Ureter (tissue), 1 donor: ENCODE results near the gene GRIK1. TPM values are rescaled to one million over a fixed set of nuclear protein-coding genes. Genes with fewer than 3 reads are reported as not detected.
"Not testable (repeated sequence)": the region's sequence is repeated elsewhere in the genome, so short reads cannot be mapped to it uniquely, and the experiment has no call there.

ENCODE experiments used
- DNase-seq: peaks from one replicate; pipeline ENCODE4 v3.0.0-alpha.2; 2020; ENCODE audit warnings: low spot score
- total RNA-seq: library from RNA; stranded (reverse); gene quantifications from one replicate; pipeline ENCODE4 v1.2.4, GENCODE V29; 2023
- donor health status: DM: yes; HTN: yes; CAD: no.

Gene GRIK1
- 0.49 TPM for total RNA-seq

- no peak for DNase-seq
Observed at GRCh38 chr21:29939924-29940275, at the start of gene GRIK1. Gene GRIK1 (minus strand): TSS chr21:29939996.

DNA sequence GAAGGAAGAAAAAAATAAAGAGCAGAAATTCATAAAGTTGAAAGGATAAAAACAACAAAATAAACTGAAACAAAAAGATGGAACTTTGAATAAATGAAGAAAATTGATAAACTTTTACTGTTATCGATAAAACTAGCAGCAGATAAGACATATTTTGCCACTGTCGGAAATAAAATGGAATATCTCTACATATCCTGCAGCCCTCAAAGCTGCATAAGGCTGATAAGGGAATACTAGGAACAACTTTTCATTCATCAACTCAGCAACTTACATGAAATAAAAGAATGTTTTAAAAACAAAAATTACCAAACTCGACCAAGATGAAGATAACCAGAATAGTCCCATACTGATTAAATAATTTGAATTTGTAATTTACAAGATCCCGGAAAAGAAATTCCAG lies 48.0 kb upstream of the GRIK1 start:
- no peak for DNase-seq

GRCh38 chr21:29985866-29986265 lies 46.1 kb upstream of the GRIK1 start:
- DNase-seq: no peak

- no peak for DNase-seq
Observed at GRCh38 chr21:29979043-29979442, 39.2 kb upstream of the GRIK1 start.

GRCh38 chr21:29975776-29976175 lies 36.0 kb upstream of the GRIK1 start:
- no peak for DNase-seq

DNA sequence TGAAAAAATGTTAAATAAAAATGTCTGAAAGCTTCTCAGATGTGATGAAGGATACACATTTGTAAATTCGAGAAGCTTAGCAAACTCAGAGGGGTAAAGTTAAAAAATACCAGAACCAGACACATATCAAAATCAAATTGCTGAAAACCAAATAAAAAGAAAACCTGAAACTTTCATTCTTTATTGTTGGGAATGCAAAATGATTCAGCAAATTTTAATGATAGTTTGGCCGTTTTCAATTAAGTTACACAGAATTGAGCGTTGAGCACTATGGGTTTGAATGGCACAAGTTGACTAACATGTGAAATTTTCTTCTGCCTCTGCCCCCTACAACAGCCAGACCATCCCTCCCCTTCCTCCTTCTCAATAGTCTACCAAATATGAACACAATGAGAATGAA lies 33.5 kb upstream of the GRIK1 start:
- DNase-seq: no peak

DNA sequence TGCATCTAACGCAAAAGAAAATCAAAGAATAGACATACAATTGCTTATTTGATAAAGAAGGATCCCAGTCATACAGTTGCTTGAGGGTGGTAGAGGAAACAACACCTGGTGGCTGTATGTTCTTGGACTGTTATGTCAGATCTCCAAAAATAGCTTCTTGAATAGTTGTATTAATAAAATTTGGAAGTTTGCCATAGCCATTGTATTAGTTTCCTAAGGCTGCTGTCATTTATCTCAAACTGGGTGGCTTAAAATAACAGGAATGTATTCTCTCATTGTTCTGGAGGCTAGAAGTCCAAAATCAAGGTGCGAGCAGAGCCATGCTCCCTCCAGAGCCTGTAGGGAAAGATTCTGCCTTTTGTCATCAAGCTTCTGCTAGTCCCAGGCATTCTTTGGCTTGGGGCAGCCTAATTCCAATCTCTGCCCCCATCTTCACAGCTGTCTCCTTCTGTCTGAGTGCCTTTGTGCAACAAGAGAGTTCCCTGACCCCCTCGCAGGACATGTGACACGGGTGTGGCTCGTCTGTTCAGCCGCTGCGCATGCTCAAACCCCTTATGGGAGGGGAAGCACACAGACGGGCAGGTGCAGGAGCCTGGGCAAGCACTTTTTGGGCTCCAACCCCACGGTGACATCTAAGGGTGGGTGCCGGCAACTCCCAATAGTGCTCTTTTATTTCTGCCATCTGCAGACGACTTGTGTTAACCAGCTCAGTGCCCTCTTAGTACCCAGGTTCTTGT lies 21.7 kb upstream of the GRIK1 start:
- no peak for DNase-seq

- DNase-seq: no peak
Observed at GRCh38 chr21:29958551-29958950, 18.8 kb upstream of the GRIK1 start.

GRCh38 chr21:29958035-29958434 lies 18.2 kb upstream of the GRIK1 start:
- not testable (repeated sequence) for DNase-seq

DNA sequence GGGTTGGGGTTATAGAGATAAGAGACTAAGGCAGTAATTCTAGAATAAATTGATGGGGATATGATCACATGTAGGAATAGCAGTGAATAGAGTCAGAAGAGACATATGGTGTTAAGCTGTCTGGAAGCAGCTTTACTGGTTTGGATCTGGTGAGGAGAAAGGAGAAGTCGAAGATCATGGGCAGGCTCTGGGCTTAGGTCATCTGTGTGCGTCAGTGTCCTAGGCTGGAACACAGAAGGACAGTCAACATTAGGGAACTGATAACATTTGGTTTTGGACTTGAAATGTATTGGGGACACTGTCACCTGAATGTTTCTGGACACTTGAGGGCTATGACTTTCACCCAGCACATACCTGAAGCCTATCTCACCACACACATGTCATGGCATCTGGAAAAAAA lies 13.9 kb upstream of the GRIK1 start:
- DNase-seq: no peak

- no peak for DNase-seq
Observed at GRCh38 chr21:29953072-29953471, 13.3 kb upstream of the GRIK1 start.

- DNase-seq: no peak
Observed at GRCh38 chr21:29951911-29952310, 12.1 kb upstream of the GRIK1 start.

DNA sequence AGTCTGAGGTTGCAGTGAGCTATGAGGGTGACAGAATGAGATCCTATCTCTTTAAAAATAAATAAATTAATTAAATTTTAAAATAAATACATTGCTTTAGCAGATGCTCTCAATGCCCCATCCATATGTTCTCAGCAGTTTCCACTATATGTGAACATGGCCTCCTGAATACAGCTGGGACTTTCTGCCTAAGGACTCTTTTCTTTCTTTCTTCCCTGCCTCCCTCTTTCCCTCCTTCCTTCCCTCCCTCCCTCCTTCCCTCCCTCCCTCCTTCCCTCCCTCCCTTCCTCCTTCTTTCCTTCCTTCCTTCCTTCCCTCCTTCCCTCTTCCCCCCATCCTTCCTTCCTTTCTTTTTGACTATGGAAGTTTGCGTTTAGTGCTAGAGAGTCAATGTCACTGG lies 10.2 kb upstream of the GRIK1 start:
- no peak for DNase-seq

GRCh38 chr21:29947119-29947518 lies 7.3 kb upstream of the GRIK1 start:
- no peak for DNase-seq

- DNase-seq: no peak
Observed at GRCh38 chr21:29943885-29944284, 4.1 kb upstream of the GRIK1 start.

DNA sequence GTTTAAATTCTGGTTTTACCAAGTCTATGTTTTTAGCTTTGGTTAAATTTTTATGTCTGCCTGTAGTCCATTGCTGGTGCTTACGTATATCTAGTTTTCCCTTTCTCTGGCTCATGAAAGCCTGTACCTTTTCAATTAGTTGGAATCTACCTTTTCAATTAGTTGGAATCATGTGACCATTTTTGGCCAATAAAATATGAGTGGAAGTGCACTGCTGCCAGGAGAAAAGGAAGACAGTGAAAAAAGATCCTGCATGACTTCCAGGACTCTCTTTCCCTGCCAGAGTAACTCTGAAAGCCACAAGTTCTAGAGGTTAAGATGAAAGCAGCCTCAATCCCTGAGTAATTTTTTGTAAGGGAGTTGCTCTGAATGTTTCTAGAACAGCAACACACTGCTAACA lies 2.2 kb upstream of the GRIK1 start:
- no peak for DNase-seq

DNA sequence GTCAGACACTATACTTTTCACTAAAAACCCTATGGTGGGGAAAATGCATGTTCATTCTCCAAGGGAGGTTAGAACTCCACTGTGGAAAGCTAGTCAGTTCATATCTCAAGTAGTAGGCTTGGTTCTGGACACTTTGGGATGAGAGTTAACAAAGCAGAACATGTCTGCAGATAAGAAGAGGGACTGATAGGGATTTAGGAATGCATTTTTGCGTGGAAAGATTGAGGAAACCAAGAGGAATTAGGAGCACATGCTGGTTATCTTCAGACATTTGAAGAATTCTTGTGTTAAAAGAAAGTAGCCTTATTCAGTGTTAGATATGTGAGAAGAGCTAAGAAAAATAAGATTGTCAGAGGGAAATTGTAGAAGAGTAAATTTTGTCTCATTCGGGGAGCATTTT lies 1.2 kb upstream of the GRIK1 start:
- DNase-seq: no peak

DNA sequence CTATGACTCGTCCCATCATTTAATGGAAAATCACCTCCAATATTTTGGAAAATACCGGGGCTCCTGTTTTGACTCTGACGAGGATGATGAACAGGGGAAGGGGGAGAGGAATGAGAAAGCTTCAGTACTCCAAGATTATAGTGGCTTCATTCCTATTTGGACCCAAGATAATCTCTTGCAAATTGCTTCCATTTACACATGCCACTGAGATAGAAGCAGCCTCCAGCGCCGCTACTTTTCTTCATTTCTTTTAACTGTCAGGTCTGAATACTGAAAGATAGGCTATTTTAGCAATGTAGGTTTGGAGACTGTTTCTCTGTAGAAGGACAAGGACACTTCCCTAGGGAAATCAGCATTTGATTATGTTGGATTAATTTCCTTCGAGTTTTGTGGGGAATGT lies 565 bp upstream of the GRIK1 start:
- no peak for DNase-seq

- DNase-seq: no peak
Observed at GRCh38 chr21:29939104-29939923, 482 bp downstream of the GRIK1 start.

- no peak for DNase-seq
Observed at GRCh38 chr21:29938776-29939103, 1.1 kb downstream of the GRIK1 start.

DNA sequence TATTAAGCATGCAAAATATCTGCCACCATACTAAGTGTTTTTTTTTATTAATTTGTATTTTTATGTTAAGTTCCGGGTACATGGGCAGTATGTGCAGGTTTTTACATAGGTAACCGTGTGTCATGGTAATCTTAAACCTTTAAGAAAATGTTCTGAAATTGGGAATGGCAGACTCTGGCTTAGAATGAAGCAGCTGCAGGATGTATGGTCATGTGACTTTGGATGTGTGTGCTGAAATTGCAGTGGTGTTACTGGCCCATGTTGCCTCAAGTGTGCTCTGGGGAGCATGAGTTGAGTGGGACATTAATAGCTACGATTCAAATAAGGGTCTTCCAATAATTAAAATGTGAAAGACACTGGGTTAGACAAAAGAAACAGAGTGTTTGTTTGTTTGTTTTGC lies 6.7 kb downstream of the GRIK1 start:
- no peak for DNase-seq

DNA sequence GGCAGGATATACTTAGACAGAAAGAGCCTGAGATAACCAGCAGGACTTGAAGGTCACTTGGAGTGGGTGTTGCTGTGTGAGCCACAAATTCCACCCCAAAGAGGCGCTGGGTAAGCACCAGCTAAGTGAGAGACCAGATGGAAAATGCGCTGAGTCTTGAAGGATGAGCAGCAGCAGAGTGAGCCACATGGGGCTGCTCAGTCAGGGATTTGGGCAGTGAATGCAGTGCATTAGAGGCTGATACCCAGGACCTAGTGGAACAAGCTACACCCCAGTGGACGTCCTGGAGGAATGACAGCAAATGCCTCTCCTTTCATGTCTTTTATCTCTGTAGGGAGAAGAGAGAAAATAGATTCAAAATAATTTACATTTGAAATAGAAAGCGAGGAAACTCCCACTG lies 11.3 kb downstream of the GRIK1 start:
- no peak for DNase-seq

GRCh38 chr21:29920938-29921337 lies 18.9 kb downstream of the GRIK1 start:
- no peak for DNase-seq

DNA sequence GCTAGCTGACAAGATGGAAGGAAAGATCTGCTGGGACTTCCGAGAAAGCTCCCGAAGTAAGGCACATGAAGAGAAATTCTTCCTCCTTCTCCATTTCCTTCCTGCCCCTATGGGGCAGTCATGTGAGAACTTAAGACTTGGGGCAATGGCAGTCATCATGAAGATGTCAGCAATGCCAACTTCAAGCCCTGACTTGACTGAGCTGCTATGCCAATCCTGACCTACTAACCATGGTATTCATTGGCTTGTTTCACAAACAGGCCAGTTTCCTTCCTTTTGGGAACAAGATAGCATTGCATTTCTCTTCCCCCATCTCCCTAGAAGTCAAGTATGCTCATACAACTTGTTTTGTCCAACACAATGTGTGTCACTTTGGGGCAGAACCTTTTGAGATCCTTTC lies 25.5 kb downstream of the GRIK1 start:
- DNase-seq: no peak
